LNCaP clone FGC (cell line): ENCODE results near the gene UBE2Q2.
"Not testable (repeated sequence)": the region's sequence is repeated elsewhere in the genome, so short reads cannot be mapped to it uniquely, and the experiment has no call there.

Experiments used
- DNase-seq: peaks from one replicate; pipeline ENCODE4 v3.0.0-alpha.2; 2011; ENCODE audit warnings: low read depth
- H3K4me3 ChIP-seq: 2 replicates; pipeline ENCODE4 v1.5.1; 2011; ENCODE audit warnings: mild to moderate bottlenecking, low read depth, low read length, control low read depth
- CTCF ChIP-seq: IDR thresholded peaks from 2 replicates; pipeline ENCODE4 v1.5.1; 2012; ENCODE audit warnings: mild to moderate bottlenecking; ENCODE audit not compliant: control insufficient read depth, insufficient read depth; ENCODE audit errors: extremely low read depth

Gene UBE2Q2

GRCh38 chr15:75900577-75900976 is 57.3 kb downstream of the UBE2Q2 start:
- no peak for TF ChIP-seq CTCF

DNA sequence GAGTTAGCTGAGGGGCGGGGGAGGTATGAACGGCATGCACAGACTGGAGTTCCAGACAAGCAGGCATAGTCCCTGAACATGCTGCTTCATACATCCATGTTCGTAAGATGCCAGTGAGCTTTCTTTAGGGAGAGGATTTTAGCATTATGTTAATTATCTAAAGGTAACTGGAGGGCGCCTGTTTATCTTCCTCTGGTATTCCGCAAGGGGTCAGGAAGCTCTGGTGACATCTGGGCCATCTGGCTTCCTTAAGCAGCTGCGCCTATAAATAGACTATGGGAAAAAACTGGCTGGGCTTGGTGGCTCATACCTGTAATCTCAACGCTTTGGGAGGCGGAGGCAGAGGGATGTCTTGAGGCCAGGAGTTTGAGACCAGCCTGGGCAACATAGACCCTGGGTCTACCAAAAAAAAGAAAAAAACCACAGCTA is 58.9 kb downstream of the UBE2Q2 start:
- TF ChIP-seq CTCF = no peak
- DNase-seq = no peak
- H3K4me3 ChIP-seq = no peak overlapping the region

More at GRCh38 chr15:75900577-75900976, 57.3 kb downstream of the UBE2Q2 start:
- no peak for DNase-seq
- no peak overlapping the region for H3K4me3 ChIP-seq

DNA sequence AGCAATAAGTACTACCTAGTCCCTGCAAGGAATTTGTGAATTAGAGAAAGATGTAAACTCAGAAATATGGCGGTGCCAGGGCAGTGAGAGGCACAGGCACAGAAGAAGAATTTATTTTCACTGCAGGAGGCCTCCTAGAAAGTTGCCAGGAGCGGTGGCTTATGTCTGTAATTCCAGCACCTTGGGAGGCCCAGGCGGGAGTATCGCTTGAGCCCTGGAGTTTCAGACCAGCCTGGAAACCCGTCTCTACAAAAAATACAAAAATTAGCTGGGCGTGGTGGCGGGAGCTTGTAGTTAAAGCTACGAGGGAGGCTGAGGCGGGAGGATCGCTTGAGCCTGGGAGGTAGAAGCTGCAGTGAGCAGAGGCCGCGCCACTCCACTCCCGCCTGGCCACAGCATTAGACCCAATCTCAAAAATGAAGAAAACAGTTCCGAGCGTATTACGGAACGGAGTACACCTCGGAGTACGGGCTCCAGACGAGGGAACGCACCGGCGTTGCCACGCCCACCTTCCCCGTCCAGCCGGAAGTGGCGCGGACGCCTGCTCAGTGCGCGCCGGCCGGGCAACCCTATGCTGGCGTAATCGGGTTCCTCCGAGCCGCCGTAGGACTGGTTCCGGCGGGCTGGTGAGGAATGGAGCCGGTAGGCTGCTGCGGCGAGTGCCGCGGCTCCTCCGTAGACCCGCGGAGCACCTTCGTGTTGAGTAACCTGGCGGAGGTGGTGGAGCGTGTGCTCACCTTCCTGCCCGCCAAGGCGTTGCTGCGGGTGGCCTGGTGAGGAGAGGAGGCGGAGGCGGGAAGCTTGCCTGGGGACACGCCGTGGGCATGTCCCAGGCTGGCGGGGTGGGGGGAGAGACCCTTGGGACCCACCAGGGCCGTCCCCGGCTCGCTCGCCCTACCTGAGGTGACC is 60.3 kb downstream of the UBE2Q2 start, which contains the start of gene FBXO22:
FBXO22 (plus strand) TSS at position 548 of the 909 bp plus-strand sequence; CDS start at position 634, 86 bp downstream.
- peak; percentile 79 for DNase-seq
- H3K4me3 ChIP-seq = peak within 1 kb of the TSS; percentile 69
- no peak for TF ChIP-seq CTCF

GRCh38 chr15:75905231-75905630 is 62.0 kb downstream of the UBE2Q2 start:
- H3K4me3 ChIP-seq = peak overlapping the region; percentile 69
- no peak for DNase-seq
- TF ChIP-seq CTCF = no peak

DNA sequence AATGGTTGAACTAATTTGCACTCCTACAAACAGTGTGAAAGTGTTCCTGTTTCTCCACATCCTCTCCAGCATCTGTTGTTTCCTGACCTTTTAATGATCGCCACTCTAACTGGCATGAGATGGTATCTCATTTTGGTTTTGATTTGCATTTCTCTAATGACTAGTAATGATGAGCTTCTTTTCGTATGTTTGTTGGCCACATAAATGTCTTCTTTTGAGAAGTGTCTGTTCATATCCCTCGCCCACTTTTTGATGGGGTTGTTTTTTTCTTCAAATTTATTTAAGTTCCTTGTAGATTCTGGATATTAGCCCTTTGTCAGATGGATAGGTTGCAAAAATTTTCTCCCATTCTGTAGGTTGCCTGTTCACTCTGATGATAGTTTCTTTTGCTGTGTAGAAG is 67.1 kb downstream of the UBE2Q2 start:
- DNase-seq, H3K4me3 ChIP-seq: not testable (repeated sequence)

- TF ChIP-seq CTCF = no peak
These were observed 73.7 kb downstream of the UBE2Q2 start for GRCh38 chr15:75916978-75917377.

GRCh38 chr15:75918135-75918534 is 74.9 kb downstream of the UBE2Q2 start:
- TF ChIP-seq CTCF = no peak
- no peak overlapping the region for H3K4me3 ChIP-seq
- DNase-seq = no peak

More at GRCh38 chr15:75916978-75917377, 73.7 kb downstream of the UBE2Q2 start:
- H3K4me3 ChIP-seq = no peak overlapping the region
- DNase-seq = no peak
